ENCODE data around the gene NKX6-2.

NKX6-2 gene

GRCh38 chr10:132737390-132738048, 48.4 kb downstream of the NKX6-2 start:
- no peak for DNase-seq (ENCODE audit: low spot score)

- no peak for DNase-seq (ENCODE audit: low spot score)
Measured at GRCh38 chr10:132735923-132736391, 50.0 kb downstream of the NKX6-2 start.

GRCh38 chr10:132735341-132735775, 50.6 kb downstream of the NKX6-2 start:
- DNase-seq (ENCODE audit: low spot score), result no peak

GRCh38 chr10:132733926-132734325, 52.0 kb downstream of the NKX6-2 start:
- no peak for DNase-seq (ENCODE audit: low spot score)
